ENCODE measurements around the gene CERS4.

DNA sequence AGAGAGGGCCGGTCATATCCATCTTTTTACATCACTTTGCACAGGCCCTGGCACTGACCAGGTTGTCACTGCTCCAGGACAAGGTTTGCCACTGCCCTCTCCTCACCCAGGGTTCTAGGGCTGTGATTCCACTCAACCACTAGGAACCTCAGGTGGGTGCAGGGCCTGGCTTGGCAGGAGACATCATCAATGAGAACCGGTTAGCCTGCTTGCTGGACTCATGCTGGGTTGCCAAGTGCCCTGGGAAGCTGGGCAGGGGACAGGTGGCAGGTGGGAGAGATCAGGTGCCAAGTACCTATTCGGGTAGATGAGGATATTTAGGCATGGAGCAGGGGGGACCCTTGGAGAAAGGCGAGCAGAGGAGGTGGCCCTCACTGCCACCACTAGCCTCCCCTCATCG is 4.2 kb upstream of the CERS4 start:
- TF ChIP-seq EZH2 (IDR thresholded peaks at IDR 0.05; ENCODE audit: borderline replicate concordance, insufficient read depth, low read depth, low read length, poor library complexity, severe bottlenecking), result no peak
- TF ChIP-seq, protein P1, sequence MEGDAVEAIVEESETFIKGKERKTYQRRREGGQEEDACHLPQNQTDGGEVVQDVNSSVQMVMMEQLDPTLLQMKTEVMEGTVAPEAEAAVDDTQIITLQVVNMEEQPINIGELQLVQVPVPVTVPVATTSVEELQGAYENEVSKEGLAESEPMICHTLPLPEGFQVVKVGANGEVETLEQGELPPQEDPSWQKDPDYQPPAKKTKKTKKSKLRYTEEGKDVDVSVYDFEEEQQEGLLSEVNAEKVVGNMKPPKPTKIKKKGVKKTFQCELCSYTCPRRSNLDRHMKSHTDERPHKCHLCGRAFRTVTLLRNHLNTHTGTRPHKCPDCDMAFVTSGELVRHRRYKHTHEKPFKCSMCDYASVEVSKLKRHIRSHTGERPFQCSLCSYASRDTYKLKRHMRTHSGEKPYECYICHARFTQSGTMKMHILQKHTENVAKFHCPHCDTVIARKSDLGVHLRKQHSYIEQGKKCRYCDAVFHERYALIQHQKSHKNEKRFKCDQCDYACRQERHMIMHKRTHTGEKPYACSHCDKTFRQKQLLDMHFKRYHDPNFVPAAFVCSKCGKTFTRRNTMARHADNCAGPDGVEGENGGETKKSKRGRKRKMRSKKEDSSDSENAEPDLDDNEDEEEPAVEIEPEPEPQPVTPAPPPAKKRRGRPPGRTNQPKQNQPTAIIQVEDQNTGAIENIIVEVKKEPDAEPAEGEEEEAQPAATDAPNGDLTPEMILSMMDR (IDR thresholded peaks at IDR 0.05), result no peak
